HG03442 (cell line): Measurements from ENCODE around the gene ATG2A.
A peak's percentile ranks its signal among the peaks of the same experiment; 100 is the strongest.

Source experiments
- ATAC-seq: cut with Tn5 transposase; IDR thresholded peaks from one replicate; pipeline ENCODE4 v1.9.1; 2021; ENCODE audit warnings: mild to moderate bottlenecking, moderate library complexity; ENCODE audit not compliant: unreplicated experiment

ATG2A gene

GRCh38 chr11:64872790-64873488, 44.1 kb downstream of the ATG2A start:
- no peak for ATAC-seq

GRCh38 chr11:64871492-64871891, 45.5 kb downstream of the ATG2A start:
- ATAC-seq = no peak

GRCh38 chr11:64870893-64871466, 46.0 kb downstream of the ATG2A start:
- ATAC-seq = no peak

GRCh38 chr11:64870176-64870892, 46.7 kb downstream of the ATG2A start:
- ATAC-seq = no peak

- ATAC-seq = no peak
Measured at GRCh38 chr11:64869571-64870175, 47.3 kb downstream of the ATG2A start.

GRCh38 chr11:64868904-64869570, 48.0 kb downstream of the ATG2A start:
- no peak for ATAC-seq

- ATAC-seq = no peak
Measured at GRCh38 chr11:64867748-64868462, 49.1 kb downstream of the ATG2A start.

GRCh38 chr11:64866173-64866491, 50.9 kb downstream of the ATG2A start:
- no peak for ATAC-seq

GRCh38 chr11:64865286-64866172, 51.5 kb downstream of the ATG2A start:
- ATAC-seq = no peak

GRCh38 chr11:64864473-64865285, 52.3 kb downstream of the ATG2A start:
- no peak for ATAC-seq

GRCh38 chr11:64864135-64864472, 52.9 kb downstream of the ATG2A start:
- no peak for ATAC-seq

GRCh38 chr11:64863391-64864060, 53.5 kb downstream of the ATG2A start:
- no peak for ATAC-seq

- ATAC-seq = no peak
Measured at GRCh38 chr11:64862987-64863390, 54.0 kb downstream of the ATG2A start.

- ATAC-seq = no peak
Measured at GRCh38 chr11:64861227-64861975, 55.6 kb downstream of the ATG2A start.

- ATAC-seq = peak; percentile 58
Measured at GRCh38 chr11:64859542-64860414, 57.2 kb downstream of the ATG2A start.

- no peak for ATAC-seq
Measured at GRCh38 chr11:64858467-64859263, 58.3 kb downstream of the ATG2A start.
